GM12892 (cell line): ENCODE results near the gene ADM2.

Source experiments
- POLR2A ChIP-seq: IDR thresholded peaks from 2 replicates; pipeline ENCODE4 v1.6.1; 2011; ENCODE audit warnings: low read depth, low read length, control low read depth
- TAF1 ChIP-seq: IDR thresholded peaks from 2 replicates; pipeline ENCODE4 v1.6.1; 2011; ENCODE audit warnings: low read depth, mild to moderate bottlenecking, control low read depth, low read length, borderline replicate concordance

DNA sequence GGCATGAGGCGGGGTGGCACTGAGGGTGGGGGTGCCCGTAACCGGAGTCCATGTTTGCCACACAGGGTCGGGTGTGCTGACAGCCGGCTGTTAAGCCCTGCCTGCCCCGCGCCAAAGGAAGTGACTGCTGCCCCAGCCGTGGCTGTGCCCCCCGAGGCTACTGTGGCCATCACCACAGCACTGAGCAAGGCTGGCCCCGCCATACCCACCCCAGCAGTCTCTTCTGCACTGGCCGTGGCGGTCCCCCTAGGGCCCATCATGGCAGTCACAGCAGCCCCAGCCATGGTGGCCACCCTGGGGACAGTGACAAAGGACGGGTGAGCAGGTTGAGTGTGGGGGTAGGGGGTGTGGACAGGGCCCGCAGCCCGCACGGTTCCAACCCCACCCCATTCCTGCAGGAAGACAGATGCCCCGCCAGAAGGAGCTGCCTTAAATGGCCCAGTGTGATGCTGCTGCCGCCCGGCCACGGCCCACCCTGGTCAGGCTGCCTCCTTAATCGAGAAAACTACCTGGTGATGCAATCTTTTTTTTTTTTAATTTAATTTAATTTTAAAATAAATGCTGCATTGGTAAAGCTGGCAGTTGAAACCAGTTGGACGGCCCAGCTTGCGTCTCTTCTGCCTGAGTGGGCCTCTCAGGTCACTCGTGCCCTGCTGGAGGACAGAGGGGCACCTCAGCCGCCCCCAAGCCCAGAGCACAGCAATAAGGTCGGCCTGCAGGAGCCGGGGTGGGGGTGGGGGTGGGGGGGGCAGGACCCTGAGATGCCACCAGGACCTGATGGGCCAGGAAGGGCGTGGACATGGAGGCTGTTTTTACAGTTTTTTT, 37.3 kb upstream of the ADM2 start:
- TF ChIP-seq TAF1 (no peak), POLR2A (no peak; the same call in 1 of the 2 replicates)
